ENCODE results near the gene UMAD1.

Gene UMAD1

DNA sequence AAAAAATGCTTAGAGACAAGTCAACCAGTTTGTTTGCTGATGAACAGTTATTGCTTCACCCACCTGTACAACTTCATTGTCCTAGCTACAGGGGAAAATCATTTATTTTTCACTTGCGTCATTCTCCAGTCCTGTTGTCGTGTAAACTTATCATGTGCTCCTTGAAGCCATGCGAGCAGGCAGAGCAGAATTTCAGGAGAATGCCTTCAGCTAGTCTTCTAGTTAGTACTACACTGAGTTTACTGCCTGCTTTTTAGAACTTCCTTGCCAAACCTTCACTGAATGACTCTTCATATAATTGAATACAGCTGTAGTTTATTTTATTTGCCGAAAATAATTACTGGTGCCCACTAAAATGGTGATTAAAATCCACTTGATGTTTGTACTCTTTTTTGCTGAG, 62.3 kb downstream of the UMAD1 start:
- no peak overlapping the region for H3K4me3 ChIP-seq (ENCODE audit: control insufficient read depth, low read depth, low read length)
- TF ChIP-seq, protein P1, sequence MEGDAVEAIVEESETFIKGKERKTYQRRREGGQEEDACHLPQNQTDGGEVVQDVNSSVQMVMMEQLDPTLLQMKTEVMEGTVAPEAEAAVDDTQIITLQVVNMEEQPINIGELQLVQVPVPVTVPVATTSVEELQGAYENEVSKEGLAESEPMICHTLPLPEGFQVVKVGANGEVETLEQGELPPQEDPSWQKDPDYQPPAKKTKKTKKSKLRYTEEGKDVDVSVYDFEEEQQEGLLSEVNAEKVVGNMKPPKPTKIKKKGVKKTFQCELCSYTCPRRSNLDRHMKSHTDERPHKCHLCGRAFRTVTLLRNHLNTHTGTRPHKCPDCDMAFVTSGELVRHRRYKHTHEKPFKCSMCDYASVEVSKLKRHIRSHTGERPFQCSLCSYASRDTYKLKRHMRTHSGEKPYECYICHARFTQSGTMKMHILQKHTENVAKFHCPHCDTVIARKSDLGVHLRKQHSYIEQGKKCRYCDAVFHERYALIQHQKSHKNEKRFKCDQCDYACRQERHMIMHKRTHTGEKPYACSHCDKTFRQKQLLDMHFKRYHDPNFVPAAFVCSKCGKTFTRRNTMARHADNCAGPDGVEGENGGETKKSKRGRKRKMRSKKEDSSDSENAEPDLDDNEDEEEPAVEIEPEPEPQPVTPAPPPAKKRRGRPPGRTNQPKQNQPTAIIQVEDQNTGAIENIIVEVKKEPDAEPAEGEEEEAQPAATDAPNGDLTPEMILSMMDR (conservative IDR thresholded peaks at IDR 0.05; ENCODE audit: control insufficient read depth, insufficient read depth, low read depth, low read length), result no peak
- peak; percentile 82 for DNase-seq (ENCODE audit: low read depth)

DNA sequence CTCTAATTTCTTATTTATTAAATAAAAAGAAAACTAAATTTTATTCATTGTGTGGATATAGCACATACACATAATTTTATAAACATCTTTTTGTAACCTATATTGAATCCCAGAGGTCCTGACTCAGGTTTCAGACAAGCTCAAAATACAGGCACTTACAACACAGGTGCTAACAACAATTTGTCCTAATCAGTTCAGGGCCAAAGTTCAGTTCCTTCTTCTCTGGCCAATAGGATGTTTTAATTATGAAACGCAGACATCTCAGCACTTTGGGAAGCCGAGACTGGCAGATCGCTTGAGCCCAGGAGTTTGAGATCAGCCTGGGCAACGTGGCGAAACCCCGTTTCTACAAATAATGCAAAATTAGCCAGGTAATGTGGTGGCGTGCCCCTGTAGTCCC, 62.9 kb downstream of the UMAD1 start:
- no peak overlapping the region for H3K4me3 ChIP-seq (ENCODE audit: control insufficient read depth, low read depth, low read length)
- DNase-seq (ENCODE audit: low read depth), result no peak
- TF ChIP-seq, protein P1 (conservative IDR thresholded peaks at IDR 0.05; ENCODE audit: control insufficient read depth, insufficient read depth, low read depth, low read length), result no peak

DNA sequence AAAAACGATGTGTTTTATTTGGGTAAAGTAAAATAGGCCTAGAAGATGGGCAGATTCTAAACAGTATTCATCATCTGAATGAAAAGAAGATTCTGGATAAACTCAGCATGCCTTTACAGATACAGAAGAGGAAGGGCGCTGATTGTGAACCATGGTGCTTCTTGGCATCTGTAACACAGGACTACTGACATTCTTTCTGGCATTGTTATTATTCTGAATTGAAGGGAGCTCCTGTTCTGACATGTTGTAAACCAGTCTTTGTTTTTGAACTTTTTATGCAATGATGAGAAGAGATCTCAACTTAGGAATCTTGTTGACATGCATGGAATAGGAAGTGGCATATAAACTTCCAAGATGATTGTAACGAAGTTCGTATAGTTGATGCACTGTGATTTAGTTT, 64.3 kb downstream of the UMAD1 start:
- DNase-seq (ENCODE audit: low read depth), result no peak
- TF ChIP-seq, protein P1 (conservative IDR thresholded peaks at IDR 0.05; ENCODE audit: control insufficient read depth, insufficient read depth, low read depth, low read length), result no peak
- no peak overlapping the region for H3K4me3 ChIP-seq (ENCODE audit: control insufficient read depth, low read depth, low read length)

DNA sequence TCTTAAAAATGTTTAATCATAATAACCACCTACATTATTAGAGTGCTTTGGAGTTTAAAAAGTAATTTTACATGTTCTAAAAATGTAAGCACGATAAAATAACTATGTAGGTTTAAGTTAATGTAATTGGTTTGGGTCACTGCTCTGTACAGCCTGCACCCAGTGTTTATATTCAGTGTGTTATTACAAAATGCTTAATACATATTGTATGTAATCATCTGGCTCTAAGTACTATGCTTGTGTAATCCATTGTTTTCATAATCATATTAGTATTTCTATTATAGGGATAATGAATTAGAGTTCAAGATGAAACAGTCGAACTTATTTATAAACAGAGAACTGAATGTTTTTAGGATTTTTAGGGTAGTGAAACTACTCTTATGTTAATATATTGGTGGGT, 64.8 kb downstream of the UMAD1 start:
- no peak overlapping the region for H3K4me3 ChIP-seq (ENCODE audit: control insufficient read depth, low read depth, low read length)
- DNase-seq (ENCODE audit: low read depth), result no peak
- TF ChIP-seq, protein P1 (conservative IDR thresholded peaks at IDR 0.05; ENCODE audit: control insufficient read depth, insufficient read depth, low read depth, low read length), result no peak

DNA sequence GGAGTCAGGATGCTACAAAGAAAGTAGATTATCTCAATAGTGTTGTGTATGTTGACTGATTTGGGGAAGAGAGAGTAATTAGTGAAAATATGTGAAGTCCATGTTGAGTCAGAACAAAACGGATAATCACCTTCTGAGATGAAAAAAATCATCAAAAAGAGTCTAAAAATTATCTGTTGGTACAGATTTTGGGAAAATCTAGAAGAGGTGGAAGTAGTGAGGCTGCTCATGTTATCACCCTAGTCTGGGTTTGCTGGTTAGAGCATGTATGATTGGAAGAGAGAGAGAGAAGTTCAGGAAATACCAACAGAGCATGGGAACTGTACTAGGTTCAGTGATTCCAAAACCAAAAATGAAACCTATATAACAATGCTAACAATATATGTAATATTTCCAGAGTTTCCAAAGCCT, 65.6 kb downstream of the UMAD1 start:
- TF ChIP-seq, protein P1 (conservative IDR thresholded peaks at IDR 0.05; ENCODE audit: control insufficient read depth, insufficient read depth, low read depth, low read length), result no peak
- no peak for DNase-seq (ENCODE audit: low read depth)
- H3K4me3 ChIP-seq (ENCODE audit: control insufficient read depth, low read depth, low read length), result no peak overlapping the region

DNA sequence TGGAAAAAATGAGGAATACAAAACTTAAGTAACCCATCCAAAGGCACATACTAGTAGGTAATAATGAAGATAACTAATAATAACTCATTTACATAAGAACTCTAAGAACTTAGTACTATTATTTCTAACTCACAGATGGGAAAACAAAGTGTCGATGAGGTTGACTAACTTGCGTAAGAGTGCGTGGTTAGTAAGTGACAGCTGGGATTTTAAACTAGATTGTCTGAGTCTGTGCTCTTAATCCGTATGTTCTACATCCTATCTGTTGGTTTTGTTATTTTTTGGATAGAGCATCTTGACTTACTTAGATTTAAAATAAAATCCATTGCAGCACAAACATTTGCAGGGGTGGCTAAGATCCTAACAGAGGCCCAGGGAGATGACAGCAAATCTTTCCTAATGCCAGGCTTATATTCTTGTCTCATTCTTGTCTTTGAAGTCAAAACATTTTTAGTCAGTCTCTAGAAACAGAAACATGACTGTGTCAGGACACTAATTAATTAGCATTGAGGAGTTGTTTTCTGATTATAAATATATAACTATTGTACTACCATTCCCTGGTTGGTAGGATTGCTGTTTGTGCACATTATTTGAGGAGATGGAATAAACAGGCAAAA, 66.1 kb downstream of the UMAD1 start:
- no peak for DNase-seq (ENCODE audit: low read depth)
- H3K4me3 ChIP-seq (ENCODE audit: control insufficient read depth, low read depth, low read length), result no peak overlapping the region
- TF ChIP-seq, protein P1 (conservative IDR thresholded peaks at IDR 0.05; ENCODE audit: control insufficient read depth, insufficient read depth, low read depth, low read length), result no peak

DNA sequence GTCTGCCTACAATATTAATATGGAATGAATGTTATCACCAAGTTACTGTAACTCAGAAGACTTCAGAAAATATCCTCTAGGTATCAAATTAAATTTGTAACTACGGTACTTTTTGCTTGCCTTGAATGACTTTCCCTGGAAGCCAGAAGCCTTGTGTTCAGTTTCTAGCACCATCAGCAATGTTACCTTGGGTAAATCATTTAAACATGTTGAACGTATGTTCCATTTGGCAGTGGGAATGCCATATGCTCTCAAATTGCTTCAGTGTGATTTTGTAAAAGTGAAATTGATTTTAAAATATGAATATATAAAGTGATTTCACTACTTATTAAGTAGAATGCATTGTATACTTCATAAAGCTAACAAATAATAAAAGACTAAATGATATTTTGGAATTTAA, 66.7 kb downstream of the UMAD1 start:
- no peak for DNase-seq (ENCODE audit: low read depth)
- TF ChIP-seq, protein P1 (conservative IDR thresholded peaks at IDR 0.05; ENCODE audit: control insufficient read depth, insufficient read depth, low read depth, low read length), result no peak
- no peak overlapping the region for H3K4me3 ChIP-seq (ENCODE audit: control insufficient read depth, low read depth, low read length)

Measured in fibroblast of mammary gland (primary cell).